Colon (tissue), 2 donors: ENCODE measurements around the gene TNFSF9.
"Not testable (repeated sequence)": the region's sequence is repeated elsewhere in the genome, so short reads cannot be mapped to it uniquely, and the experiment has no call there.

Experiments
- FAIRE-seq: peaks from 2 replicates; lab custom pipeline; 2012; peaks lifted over from hg19 to GRCh38; lab: Jason Lieb, UNC
- donor health status: control.
- donor health status: control.

Gene TNFSF9

DNA sequence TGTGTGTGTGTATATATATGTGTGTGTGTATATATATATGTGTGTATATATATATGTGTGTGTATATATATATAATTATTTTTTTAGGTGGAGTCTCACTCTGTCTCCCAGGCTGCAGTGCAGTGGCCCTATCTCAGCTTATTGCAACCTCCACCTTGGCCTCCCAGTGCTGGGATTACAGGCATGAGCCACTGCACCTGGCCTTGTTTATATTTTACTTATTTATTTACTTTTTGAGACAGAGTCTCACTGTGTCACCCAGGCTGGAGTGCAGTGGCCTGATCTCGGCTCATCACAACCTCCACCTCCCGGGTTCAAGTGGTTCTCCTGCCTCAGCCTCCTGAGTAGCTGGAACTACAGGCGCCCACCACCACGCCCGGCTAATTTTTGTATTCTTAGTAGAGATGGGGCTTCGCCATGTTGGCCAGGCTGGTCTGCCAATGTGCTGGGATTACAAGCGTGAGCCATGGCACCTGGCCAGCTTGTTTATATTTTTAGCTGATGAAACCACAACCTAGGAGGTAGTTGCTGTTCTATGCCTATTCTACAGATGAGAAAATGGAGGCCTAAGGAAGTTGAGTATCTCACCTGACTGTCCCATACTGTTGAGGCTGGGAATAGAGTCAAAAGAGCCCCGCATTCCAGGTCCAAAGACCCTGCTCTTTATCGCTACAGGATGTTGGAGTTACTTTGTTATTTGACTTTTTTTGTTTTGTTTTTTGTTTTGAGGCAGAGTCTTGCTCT lies 22.6 kb upstream of the TNFSF9 start:
- FAIRE-seq: not testable (repeated sequence)

GRCh38 chr19:6509118-6509971 lies 21.5 kb upstream of the TNFSF9 start:
- no peak for FAIRE-seq

GRCh38 chr19:6510618-6511017 lies 20.2 kb upstream of the TNFSF9 start:
- no peak for FAIRE-seq

GRCh38 chr19:6514089-6514488 lies 16.7 kb upstream of the TNFSF9 start:
- no peak for FAIRE-seq

DNA sequence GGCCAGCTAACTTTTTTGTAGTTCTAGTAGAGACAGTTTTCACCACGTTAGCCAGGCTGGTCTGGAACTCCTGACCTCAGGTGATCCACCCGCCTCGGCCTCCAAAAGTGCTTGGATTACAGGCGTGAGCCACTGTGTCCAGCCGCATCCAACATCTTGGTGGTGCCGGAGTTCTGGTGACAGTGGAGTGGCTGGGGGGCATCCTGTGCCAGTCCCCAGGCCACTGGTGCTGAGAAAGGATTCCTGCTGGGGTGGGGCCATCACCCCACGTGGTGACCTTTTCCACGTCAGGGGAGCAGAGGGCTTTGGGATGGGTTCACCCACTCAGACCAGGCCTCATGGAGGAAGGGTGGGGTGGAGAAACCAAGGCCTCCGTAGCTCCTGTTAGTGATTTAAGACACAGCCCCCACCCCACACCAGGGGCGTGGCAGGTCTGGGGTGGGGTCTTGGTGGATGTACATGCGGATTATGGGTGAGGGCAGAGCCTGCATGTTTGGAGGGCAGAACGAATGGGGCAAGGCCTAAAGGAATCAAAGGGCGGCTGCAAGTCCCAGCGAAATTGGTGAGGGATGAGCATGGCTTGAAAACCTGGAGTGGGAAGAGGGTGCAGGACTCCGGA lies 15.8 kb upstream of the TNFSF9 start:
- FAIRE-seq: no peak

- no peak for FAIRE-seq
Observed at GRCh38 chr19:6516018-6516658, 14.7 kb upstream of the TNFSF9 start.

GRCh38 chr19:6516659-6517291 lies 14.1 kb upstream of the TNFSF9 start:
- FAIRE-seq: no peak

GRCh38 chr19:6518145-6518911 lies 12.5 kb upstream of the TNFSF9 start:
- FAIRE-seq: no peak

DNA sequence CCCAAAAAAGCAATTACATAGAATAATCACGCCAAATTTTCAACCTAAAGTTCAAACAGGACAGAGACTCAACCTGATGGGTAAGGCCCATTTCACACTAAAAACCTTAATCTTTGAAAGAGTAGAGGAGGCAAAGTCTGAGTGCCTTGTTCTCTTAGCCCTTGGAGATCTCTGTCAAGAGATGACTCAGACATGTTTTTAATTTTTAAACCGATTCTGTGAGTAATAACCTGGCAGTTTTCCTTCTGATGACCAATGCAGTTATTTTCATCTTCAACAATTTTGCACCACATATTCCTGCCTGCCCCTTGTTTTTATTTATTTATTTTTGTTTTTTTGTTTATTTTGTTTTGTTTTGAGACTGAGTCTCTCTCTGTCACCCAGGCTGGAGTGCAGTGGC lies 11.5 kb upstream of the TNFSF9 start:
- FAIRE-seq: no peak

GRCh38 chr19:6521718-6522646 lies 8.8 kb upstream of the TNFSF9 start:
- no peak for FAIRE-seq

DNA sequence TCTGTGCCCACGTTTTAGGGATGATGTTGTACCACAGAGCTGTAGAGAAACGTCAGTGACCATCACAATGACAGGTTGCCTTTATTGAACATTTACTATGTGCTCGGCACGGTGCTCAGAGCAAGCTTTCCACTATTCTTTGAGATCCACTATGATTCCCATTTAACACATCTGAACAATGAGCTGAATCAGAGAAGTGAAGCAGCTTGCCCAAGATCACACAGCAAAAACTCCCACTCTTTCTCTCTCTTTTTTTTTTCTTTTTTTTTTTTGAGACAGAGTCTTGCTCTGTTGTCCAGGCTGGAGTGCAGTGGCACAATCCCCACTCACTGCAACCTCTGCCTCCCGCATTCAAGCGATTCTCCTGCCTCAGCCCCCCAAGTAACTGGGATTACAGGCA lies 8.1 kb upstream of the TNFSF9 start:
- FAIRE-seq: no peak

- FAIRE-seq: no peak
Observed at GRCh38 chr19:6524311-6524710, 6.5 kb upstream of the TNFSF9 start.

- FAIRE-seq: no peak
Observed at GRCh38 chr19:6527893-6528543, 2.8 kb upstream of the TNFSF9 start.

DNA sequence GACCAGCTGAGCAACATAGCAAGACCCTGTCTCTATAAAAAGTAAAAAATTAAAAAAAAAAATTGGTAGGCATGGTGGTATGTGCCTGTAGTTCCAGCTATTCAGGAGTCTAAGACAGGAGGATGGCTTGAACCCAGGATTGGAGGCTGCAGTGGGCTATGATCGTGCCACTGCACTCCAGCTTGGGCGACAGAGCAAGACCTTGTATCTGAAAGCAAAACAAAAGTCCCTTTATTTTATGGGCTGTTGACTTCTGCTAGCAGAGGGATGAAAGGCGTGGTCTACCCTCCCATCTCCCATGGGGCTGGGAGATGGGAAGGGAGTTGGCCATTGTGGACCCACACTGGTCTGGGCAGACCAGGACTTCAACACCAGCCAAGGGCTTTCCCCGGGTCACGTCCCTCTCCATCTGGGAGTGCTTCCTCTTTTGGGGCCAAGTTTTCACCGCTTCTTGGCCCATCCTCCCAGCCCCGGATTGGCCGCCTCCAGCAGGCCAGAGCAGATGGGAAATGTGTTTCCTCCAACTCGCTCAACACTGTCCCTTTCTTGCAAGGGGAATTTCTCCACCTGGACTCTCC lies 2.2 kb upstream of the TNFSF9 start:
- no peak for FAIRE-seq

- FAIRE-seq: no peak
Observed at GRCh38 chr19:6529351-6529750, 1.5 kb upstream of the TNFSF9 start.

- no peak for FAIRE-seq
Observed at GRCh38 chr19:6529937-6530385, 865 bp upstream of the TNFSF9 start.

DNA sequence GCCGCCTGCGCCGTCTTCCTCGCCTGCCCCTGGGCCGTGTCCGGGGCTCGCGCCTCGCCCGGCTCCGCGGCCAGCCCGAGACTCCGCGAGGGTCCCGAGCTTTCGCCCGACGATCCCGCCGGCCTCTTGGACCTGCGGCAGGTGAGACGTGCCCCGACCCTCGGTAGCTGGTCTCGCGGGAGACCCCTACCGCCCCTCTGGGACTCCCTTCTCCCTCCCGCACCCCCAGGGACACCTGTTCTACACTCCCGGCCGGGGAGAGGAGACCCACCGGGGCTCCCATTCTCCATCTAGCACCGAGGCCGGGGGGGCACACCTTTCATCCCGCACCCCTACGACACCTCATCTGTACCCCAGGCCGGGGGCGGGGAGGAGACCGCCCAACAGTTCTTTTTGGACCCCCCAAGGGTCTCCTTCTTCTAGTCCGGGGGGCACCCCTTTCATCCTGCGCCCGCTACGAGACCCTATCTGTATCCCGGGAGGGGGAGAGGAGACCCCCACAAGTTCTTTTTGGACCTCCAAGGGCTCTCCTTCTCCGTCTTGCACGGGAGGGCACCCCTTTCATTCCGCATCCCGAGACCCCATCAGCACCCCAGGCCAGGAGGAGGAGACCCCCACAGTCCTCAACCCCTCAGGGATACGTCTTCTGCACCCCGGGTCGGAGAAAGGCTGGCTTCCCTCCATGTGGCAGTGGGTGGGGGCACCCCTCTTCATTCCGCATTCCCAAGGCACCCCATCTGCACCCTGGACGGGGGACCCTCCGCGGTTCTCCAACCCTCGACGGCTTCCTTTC lies 533 bp downstream of the TNFSF9 start:
- no peak for FAIRE-seq

DNA sequence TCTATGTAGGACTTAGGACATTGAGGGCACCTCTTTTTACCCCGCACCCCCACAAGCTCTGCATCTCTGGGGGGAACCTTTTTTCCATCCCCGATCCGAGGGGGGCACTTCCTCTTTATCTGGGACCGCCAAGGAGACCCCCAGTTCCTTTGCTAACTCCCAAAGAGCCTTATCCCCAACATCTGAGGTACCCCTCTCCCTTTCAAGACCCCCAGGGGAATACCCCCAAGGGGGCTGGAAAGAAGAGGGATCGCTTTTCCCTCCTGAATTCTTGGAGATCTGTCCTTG lies 1.1 kb downstream of the TNFSF9 start:
- FAIRE-seq: no peak
